Measurements from ENCODE around the gene TMEM143.

GRCh38 chr19:48342841-48343540 lies 20.7 kb downstream of the TMEM143 start:
- TF ChIP-seq CTCF (IDR thresholded peaks at IDR 0.05) (no peak), POLR2AphosphoS5 (IDR thresholded peaks at IDR 0.05) (no peak), EP300 (IDR thresholded peaks at IDR 0.05) (no peak), POLR2A (IDR thresholded peaks at IDR 0.05) (no peak)

Measured in upper lobe of left lung (tissue), 4 donors.